ENCODE data around the gene LRRC61. TPM values are rescaled to one million over a fixed set of nuclear protein-coding genes. Genes with fewer than 3 reads are reported as not detected.
"Not testable (repeated sequence)": the region's sequence is repeated elsewhere in the genome, so short reads cannot be mapped to it uniquely, and the experiment has no call there.

LRRC61 gene
- total and polyA plus RNA-seq, 10 donors: 4.2 to 21.7 (median 11.4) TPM

DNA sequence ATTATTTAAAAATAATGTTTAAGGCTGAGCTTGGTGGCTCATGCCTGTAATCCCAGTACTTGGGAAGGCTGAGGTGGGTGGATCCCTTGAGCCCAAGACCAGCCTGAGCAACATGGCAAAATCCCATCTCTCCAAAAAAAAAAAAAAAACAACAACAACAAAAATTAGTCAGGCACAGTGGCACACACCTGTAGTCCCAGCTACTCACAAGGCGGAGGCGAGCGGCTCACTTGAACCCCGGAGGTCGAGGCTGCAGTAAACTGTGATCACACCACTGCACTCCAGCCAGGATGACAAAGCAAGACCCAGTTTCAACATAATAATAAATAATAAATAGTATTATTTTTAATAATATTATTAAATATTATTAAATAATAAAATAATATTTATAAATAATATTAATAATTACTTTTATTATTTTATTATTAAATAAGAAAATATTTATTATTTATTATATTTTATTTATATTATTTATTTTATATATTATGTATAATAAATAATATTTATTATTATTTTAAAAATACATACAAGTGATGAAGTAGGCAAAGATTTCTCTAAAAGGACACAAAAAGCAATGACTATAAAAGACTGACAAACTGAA is 8.4 kb upstream of the LRRC61 start:
- intact Hi-C loops (cut with DNase I; ENCODE audit: low total_unique reads): no loop called here
- Histone ChIP-seq H3K4me3 (no peak overlapping the region), H3K36me3 (no peaks in the 10 kb centered on the region), H3K4me1 (peaks cover 0 to 11% (median 0%) of the 10 kb centered on the region in 6 donors), H3K27me3 (replicated peaks in 1 of 7) (no peaks in the 10 kb centered on the region), H3K27ac (no peak overlapping the region), H3K9me3 (no peaks in the 10 kb centered on the region)
- DNase-seq: no peak
- WGBS, 5 donors: 88 to 99% (median 98%) methylated on average over 5 of the region's 5 CpGs
- TF ChIP-seq CTCF (IDR thresholded peaks at IDR 0.05 in 8 of 11, conservative IDR thresholded peaks at IDR 0.05 in 3 of 11) (no peak), POLR2AphosphoS5 (IDR thresholded peaks at IDR 0.05) (no peak), POLR2A (IDR thresholded peaks at IDR 0.05) (no peak)

GRCh38 chr7:150316987-150317386 is 6.2 kb upstream of the LRRC61 start:
- DNase-seq; intact Hi-C loops (cut with DNase I; ENCODE audit: low total_unique reads); H3K36me3 ChIP-seq: not testable (repeated sequence)

GRCh38 chr7:150317748-150318444 is 5.3 kb upstream of the LRRC61 start:
- DNase-seq: no peak
- intact Hi-C loops (cut with DNase I; ENCODE audit: low total_unique reads): no loop called here
- TF ChIP-seq CTCF (IDR thresholded peaks at IDR 0.05 in 8 of 11, conservative IDR thresholded peaks at IDR 0.05 in 3 of 11) (no peak), POLR2AphosphoS5 (IDR thresholded peaks at IDR 0.05) (no peak), POLR2A (IDR thresholded peaks at IDR 0.05) (no peak)
- Histone ChIP-seq H3K9me3 (no peaks in the 10 kb centered on the region), H3K4me3 (no peak overlapping the region), H3K27ac (no peak overlapping the region), H3K4me1 (peaks cover 0 to 42% (median 14%) of the 10 kb centered on the region in 6 donors), H3K27me3 (replicated peaks in 1 of 7) (no peaks in the 10 kb centered on the region), H3K36me3 (no peaks in the 10 kb centered on the region)
- WGBS, 5 donors: 69 to 82% (median 76%) methylated on average over 7 of the region's 7 CpGs

More at GRCh38 chr7:150316987-150317386, 6.2 kb upstream of the LRRC61 start:
- H3K4me3 ChIP-seq; H3K27me3 ChIP-seq (replicated peaks in 1 of 7); H3K9me3 ChIP-seq; H3K27ac ChIP-seq: not testable (repeated sequence)
- H3K4me1 ChIP-seq: peaks cover 0 to 33% (median 5%) of the 10 kb centered on the region in 6 donors
- WGBS, 5 donors: 78 to 95% (median 86%) methylated on average over 6 of the region's 6 CpGs

DNA sequence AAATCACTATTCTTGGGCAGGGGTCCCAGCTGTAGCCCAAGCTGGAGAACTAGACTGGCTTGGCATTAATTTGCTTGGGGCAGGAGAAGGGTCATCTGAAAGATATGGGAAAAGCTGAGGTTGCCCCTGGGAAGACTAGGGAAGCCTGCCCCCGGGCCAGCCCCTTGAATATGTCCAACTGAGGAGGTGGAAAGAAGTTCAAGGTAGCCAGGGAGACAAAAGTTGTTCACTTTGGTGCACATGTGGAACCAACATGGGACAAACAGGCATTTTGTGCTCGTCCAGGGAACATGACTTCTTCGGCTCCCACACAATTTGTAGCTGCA is 1.4 kb upstream of the LRRC61 start:
- peaks cover 10 to 70% (median 38%) of the 10 kb centered on the region in 6 donors for H3K4me1 ChIP-seq
- H3K4me3 ChIP-seq: peak overlapping the region in 1 of 8 donors; percentile 75
- peaks cover 0 to 14% (median 3%) of the 10 kb centered on the region in 6 donors for H3K36me3 ChIP-seq
- H3K27me3 ChIP-seq (replicated peaks in 1 of 7): peaks cover 0 to 4% (median 0%) of the 10 kb centered on the region in 7 donors
- TF ChIP-seq POLR2AphosphoS5 (IDR thresholded peaks at IDR 0.05): no peak
- TF ChIP-seq POLR2A (IDR thresholded peaks at IDR 0.05): no peak
- no peak for TF ChIP-seq CTCF (IDR thresholded peaks at IDR 0.05 in 8 of 11, conservative IDR thresholded peaks at IDR 0.05 in 3 of 11)
- intact Hi-C loops (cut with DNase I; ENCODE audit: low total_unique reads): no loop called here
- H3K9me3 ChIP-seq: no peaks in the 10 kb centered on the region
- WGBS, 5 donors: 91 to 98% (median 95%) methylated on average over 3 of the region's 3 CpGs
- peak; percentile 63 for DNase-seq
- peak overlapping the region in 4 of 8 donors; percentile 14 to 95 (median 92) for H3K27ac ChIP-seq
